Endodermal cell (in vitro differentiated cells): ENCODE data around the gene ONECUT3. TPM values are rescaled to one million over a fixed set of nuclear protein-coding genes. Genes with fewer than 3 reads are reported as not detected.
A peak's percentile ranks its signal among the peaks of the same experiment; 100 is the strongest.

Source experiments
- DNase-seq: peaks from one replicate; pipeline ENCODE4 v3.0.0-alpha.2; 2017
- H3K27ac ChIP-seq: 2 replicates; pipeline ENCODE4 v1.5.1; 2013; ENCODE audit warnings: mild to moderate bottlenecking, low read depth, low read length, moderate library complexity
- H3K27me3 ChIP-seq: 2 replicates; pipeline ENCODE4 v1.6.1; 2013; ENCODE audit warnings: mild to moderate bottlenecking, low read length, moderate library complexity; ENCODE audit not compliant: insufficient read depth, control insufficient read depth, poor library complexity, severe bottlenecking
- H3K36me3 ChIP-seq: 2 replicates; pipeline ENCODE4 v1.7.0; 2013; ENCODE audit warnings: mild to moderate bottlenecking, low read length, moderate library complexity; ENCODE audit not compliant: control insufficient read depth, insufficient read depth
- H3K4me1 ChIP-seq: one replicate; pipeline ENCODE4 v1.7.0; 2013; ENCODE audit warnings: low read length; ENCODE audit not compliant: control insufficient read depth, insufficient read depth
- H3K4me3 ChIP-seq: 2 replicates; pipeline ENCODE4 v1.5.1; 2013; ENCODE audit warnings: mild to moderate bottlenecking, low read length, moderate library complexity
- H3K9ac ChIP-seq: 2 replicates; pipeline ENCODE4 v1.6.1; 2013; ENCODE audit warnings: mild to moderate bottlenecking, low read length, moderate library complexity; ENCODE audit not compliant: poor library complexity, severe bottlenecking; ENCODE audit errors: extremely low read depth
- H3K9me3 ChIP-seq: 2 replicates; pipeline ENCODE4 v1.6.1; 2013; ENCODE audit warnings: mild to moderate bottlenecking, low read length, moderate library complexity; ENCODE audit not compliant: control insufficient read depth
- H3K27ac Mint-ChIP-seq: 2 replicates; pipeline ENCODE4 v1.8.0; 2020; ENCODE audit warnings: mixed read lengths
- H3K27me3 Mint-ChIP-seq: 2 replicates; pipeline ENCODE4 v1.8.0; 2021; ENCODE audit warnings: mild to moderate bottlenecking, mixed read lengths; ENCODE audit not compliant: insufficient read depth
- H3K36me3 Mint-ChIP-seq: 2 replicates; pipeline ENCODE4 v1.8.0; 2020; ENCODE audit warnings: low read depth, mixed read lengths
- H3K4me1 Mint-ChIP-seq: 2 replicates; pipeline ENCODE4 v1.8.0; 2020; ENCODE audit warnings: mixed read lengths
- H3K4me3 Mint-ChIP-seq: 2 replicates; pipeline ENCODE4 v1.8.0; 2020; ENCODE audit warnings: mild to moderate bottlenecking, moderate library complexity, mixed read lengths
- H3K9me3 Mint-ChIP-seq: 2 replicates; pipeline ENCODE4 v1.8.0; 2020; ENCODE audit warnings: mild to moderate bottlenecking, mixed read lengths
- CTCF ChIP-seq: fragments of 200-600 bp; sonication (generic); conservative IDR thresholded peaks from 2 replicates; pipeline ENCODE4 v1.5.0; 2021; ENCODE audit warnings: antibody characterized with exemption, mild to moderate bottlenecking
- WGBS, 2 experiments: methylation state at CpG; one replicate each; pipeline versions ENCODE4 v1.1.5 to v1.1.7; 2013; ENCODE audit warnings: missing lambda C conversion rate in 2 of 2, mixed read lengths in 1 of 2; ENCODE audit not compliant: insufficient coverage in 1 of 2, insufficient read length in 1 of 2; 5-methylcytosine and 5-hydroxymethylcytosine counted together
- total RNA-seq, 2 donors: library from RNA; stranded (reverse); fragmentation: NEBNext Ultra II Directional in 1 of 2; extraction: Animal tissue kit (Norgen Biotek cat#: 25700) in 1 of 2; gene quantifications; 2 replicates in 1 of 2; 3 replicates in 1 of 2; pipeline ENCODE4 v1.2.1, GENCODE V29; 2021

Gene ONECUT3
- total RNA-seq, 2 donors from 2014 or later = 0.04 TPM; not detected in 1

- no peaks in the 10 kb centered on the region for H3K9me3 ChIP-seq
- H3K27ac ChIP-seq = no peak overlapping the region
- Mint-ChIP-seq H3K4me3 (no peak overlapping the region), H3K9me3 (no peaks in the 10 kb centered on the region), H3K27ac (no peak overlapping the region), H3K4me1 (peaks cover 2% of the 10 kb centered on the region), H3K36me3 (no peaks in the 10 kb centered on the region), H3K27me3 (peaks cover 8% of the 10 kb centered on the region)
- no peak overlapping the region for H3K4me3 ChIP-seq
- H3K4me1 ChIP-seq = no peaks in the 10 kb centered on the region
- no peaks in the 10 kb centered on the region for H3K36me3 ChIP-seq
- WGBS, 2 experiments = 89 to 93% methylated on average over 2 of the region's 2 CpGs
- no peak overlapping the region for H3K9ac ChIP-seq
- no peak for DNase-seq
- no peaks in the 10 kb centered on the region for H3K27me3 ChIP-seq
- TF ChIP-seq CTCF = no peak
These were observed 55.1 kb downstream of the ONECUT3 start for GRCh38 chr19:1808395-1808731.

GRCh38 chr19:1809678-1810077, 56.4 kb downstream of the ONECUT3 start:
- no peak overlapping the region for H3K4me3 Mint-ChIP-seq
- H3K36me3 Mint-ChIP-seq = no peaks in the 10 kb centered on the region
- no peak overlapping the region for H3K27ac ChIP-seq
- TF ChIP-seq CTCF = peak; percentile 33
- H3K27me3 ChIP-seq = no peaks in the 10 kb centered on the region
- H3K4me1 ChIP-seq = no peaks in the 10 kb centered on the region
- H3K9me3 Mint-ChIP-seq = no peaks in the 10 kb centered on the region
- H3K9me3 ChIP-seq = no peaks in the 10 kb centered on the region
- H3K36me3 ChIP-seq = no peaks in the 10 kb centered on the region
- no peak overlapping the region for H3K9ac ChIP-seq
- H3K27ac Mint-ChIP-seq = no peak overlapping the region
- WGBS, 2 experiments = 87 to 88% methylated on average over 13 to 18 of the region's 18 CpGs
- peaks cover 8% of the 10 kb centered on the region for H3K27me3 Mint-ChIP-seq
- DNase-seq = no peak
- no peak overlapping the region for H3K4me3 ChIP-seq
- H3K4me1 Mint-ChIP-seq = peaks cover 2% of the 10 kb centered on the region

GRCh38 chr19:1810439-1811160, 57.3 kb downstream of the ONECUT3 start:
- no peak overlapping the region for H3K4me3 Mint-ChIP-seq

More at GRCh38 chr19:1810439-1811160, 57.3 kb downstream of the ONECUT3 start:
- peaks cover 2% of the 10 kb centered on the region for H3K4me1 Mint-ChIP-seq
- no peaks in the 10 kb centered on the region for H3K27me3 ChIP-seq
- no peaks in the 10 kb centered on the region for H3K4me1 ChIP-seq
- DNase-seq = no peak
- H3K9ac ChIP-seq = no peak overlapping the region
- H3K27me3 Mint-ChIP-seq = peaks cover 8% of the 10 kb centered on the region
- H3K9me3 ChIP-seq = no peaks in the 10 kb centered on the region
- no peak for TF ChIP-seq CTCF
- no peak overlapping the region for H3K27ac Mint-ChIP-seq
- no peaks in the 10 kb centered on the region for H3K9me3 Mint-ChIP-seq
- no peaks in the 10 kb centered on the region for H3K36me3 ChIP-seq
- 89 to 97% methylated on average over 12 to 19 of the region's 19 CpGs for WGBS, 2 experiments
- no peaks in the 10 kb centered on the region for H3K36me3 Mint-ChIP-seq
- no peak overlapping the region for H3K27ac ChIP-seq
- H3K4me3 ChIP-seq = no peak overlapping the region
